HG02571 (cell line): ENCODE results near the gene ACSL1.
"Not testable (repeated sequence)": the region's sequence is repeated elsewhere in the genome, so short reads cannot be mapped to it uniquely, and the experiment has no call there.

Source experiments
- ATAC-seq: cut with Tn5 transposase; IDR thresholded peaks from one replicate; pipeline ENCODE4 v1.9.1; 2021; ENCODE audit warnings: mild to moderate bottlenecking, moderate library complexity; ENCODE audit not compliant: unreplicated experiment

Gene ACSL1

GRCh38 chr4:184762100-184762499 is 63.7 kb downstream of the ACSL1 start:
- peak; percentile 90 for ATAC-seq

GRCh38 chr4:184760681-184761080 is 65.1 kb downstream of the ACSL1 start:
- no peak for ATAC-seq

- no peak for ATAC-seq
Observed at GRCh38 chr4:184757810-184758209, 68.0 kb downstream of the ACSL1 start.

- no peak for ATAC-seq
Observed at GRCh38 chr4:184756399-184756798, 69.4 kb downstream of the ACSL1 start.

- ATAC-seq, result no peak
Observed at GRCh38 chr4:184755278-184755677, 70.5 kb downstream of the ACSL1 start.

DNA sequence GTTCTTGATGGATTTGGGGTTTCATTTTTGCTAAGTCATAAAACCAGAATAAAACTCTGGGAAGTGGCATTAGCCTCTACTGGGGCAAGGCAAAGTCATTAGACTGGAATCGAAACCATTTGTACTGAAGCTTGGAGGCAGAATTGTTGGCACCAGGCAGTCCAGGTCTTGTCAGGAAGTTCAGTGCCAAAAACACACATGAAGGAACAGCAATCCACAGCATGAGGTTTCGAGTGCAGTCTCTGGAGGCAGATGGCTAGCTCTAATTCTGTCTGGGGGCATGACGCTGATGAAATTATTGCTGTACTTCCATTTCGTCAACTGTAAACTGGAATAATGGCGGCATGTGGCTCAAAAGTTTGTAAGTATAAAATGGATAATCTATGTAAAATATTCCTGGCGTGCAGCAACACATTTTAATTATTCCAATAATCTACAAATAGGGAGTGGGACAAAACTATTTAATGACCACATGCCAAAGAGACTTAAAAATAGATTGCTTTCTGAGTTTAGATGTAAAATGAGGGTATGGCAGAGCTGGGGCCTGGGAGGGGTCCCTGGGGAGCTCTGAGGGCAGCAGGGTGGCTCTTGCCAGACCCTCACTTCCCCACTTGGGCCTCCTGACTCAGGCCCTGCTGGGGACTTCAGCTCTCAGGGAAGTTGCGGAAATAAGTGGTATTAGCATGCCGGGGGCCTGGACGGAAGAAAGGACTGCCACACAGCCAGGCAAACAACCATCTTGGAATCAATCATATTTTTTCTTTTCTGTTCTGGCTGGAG is 73.1 kb downstream of the ACSL1 start:
- ATAC-seq, result no peak

GRCh38 chr4:184751585-184751956 is 74.2 kb downstream of the ACSL1 start:
- no peak for ATAC-seq

- ATAC-seq, result no peak
Observed at GRCh38 chr4:184750926-184751584, 74.7 kb downstream of the ACSL1 start.

GRCh38 chr4:184748251-184748652 is 77.5 kb downstream of the ACSL1 start:
- no peak for ATAC-seq

GRCh38 chr4:184747034-184747830 is 78.5 kb downstream of the ACSL1 start:
- ATAC-seq, result no peak

DNA sequence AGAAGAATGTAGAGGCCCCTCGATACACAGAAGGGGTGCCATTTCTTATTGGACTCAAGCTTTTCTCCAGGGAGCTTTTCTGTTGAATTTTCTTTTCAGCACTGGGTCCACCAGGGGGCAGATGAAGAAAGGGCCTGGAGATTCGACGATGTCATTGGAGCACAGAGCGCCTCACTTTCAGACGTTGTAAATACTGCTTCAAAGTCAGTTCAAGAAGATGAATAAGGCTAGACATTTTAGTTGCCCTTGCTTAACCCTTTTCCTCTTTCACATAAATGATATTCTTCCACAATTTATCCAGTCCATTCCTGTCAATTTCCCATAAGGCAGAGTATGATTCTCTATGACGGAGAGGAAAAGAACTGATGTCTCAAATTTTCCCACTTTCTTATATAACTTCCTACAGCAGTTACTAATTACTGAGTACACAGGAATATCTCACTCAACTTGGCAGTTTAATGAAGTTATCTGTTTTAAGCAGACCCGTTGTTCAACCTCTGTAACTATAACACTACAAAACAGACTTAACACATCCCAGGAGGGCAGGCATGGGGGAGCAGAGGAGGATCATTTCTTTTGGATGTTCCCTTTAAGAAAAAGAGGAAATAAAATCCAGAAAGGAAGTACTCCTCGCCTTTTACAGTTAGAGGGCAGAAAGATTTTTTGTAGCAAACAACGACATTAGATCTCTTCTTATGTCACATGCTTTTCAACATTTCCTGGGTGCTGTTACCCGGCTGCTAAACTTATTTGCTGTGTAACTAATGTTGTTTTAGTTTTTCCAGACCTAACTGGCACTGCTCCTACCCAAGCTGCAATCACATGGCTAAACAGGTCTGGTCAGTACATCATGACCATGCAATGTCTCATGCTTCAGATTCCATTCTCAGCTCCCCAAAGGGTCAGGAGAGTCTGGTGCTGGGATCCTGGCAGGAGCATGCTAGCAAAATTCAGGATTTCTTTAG is 79.7 kb downstream of the ACSL1 start:
- ATAC-seq, result no peak

GRCh38 chr4:184744236-184744635 is 81.5 kb downstream of the ACSL1 start:
- no peak for ATAC-seq

DNA sequence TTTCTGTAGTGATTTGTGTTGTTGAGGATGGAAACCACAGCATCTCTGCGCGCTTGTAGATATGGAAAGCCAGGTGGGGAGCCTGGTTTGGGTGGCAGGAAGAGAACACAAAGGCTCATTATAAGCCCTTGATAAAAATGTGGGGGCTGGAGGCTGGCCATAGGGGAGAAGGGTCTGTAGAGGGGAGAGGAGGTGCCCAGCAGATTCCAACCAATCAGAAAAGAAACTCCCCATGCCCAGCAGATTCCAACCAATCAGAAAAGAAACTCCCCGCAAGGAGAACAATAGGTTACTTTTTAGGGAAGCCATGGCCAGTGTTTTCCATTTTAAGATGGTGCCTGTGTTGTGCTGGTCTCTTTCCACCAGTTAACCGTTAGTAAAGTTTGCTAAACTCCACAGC is 82.1 kb downstream of the ACSL1 start:
- no peak for ATAC-seq

- ATAC-seq, result not testable (repeated sequence)
Observed at GRCh38 chr4:184741651-184742050, 84.1 kb downstream of the ACSL1 start.

DNA sequence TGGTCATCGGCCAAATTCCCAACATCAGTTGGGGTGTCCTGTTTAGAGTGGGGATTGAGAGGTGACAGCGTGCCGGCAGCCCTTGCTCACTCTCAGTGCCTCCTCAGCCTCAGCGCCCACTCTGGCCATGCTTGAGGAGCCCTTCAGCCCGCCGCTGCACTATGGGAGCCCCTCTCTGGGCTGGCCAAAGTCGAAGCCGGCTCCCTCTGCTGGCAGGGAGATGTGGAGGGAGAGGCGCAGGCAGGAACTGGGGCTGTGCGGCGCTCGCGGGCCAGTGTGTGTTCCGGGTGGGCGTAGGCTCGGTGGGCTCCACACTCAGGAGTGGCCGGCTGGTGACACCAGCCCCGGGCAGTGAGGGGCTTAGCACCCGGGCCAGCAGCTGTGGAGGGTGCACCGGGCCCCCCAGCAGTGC is 84.8 kb downstream of the ACSL1 start:
- ATAC-seq, result no peak

DNA sequence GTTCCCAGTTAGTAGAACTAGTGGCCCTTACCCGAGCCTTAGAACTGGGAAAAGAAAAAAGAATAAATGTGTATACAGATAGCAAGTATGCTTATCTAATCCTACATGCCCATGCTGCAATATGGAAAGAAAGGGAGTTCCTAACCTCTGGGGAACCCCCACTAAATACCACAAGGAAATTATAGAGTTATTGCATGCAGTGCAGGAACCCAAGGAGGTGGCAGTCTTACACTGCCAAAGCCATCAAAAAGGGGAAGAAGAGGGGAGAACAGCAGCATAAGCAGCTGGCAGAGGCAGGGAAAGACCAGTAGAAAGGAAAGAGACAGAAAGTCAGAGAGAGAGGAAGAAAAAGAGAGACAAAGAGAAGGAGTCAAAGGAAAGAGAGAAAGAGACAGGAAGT is 86.2 kb downstream of the ACSL1 start:
- ATAC-seq, result not testable (repeated sequence)

GRCh38 chr4:184734758-184735157 is 91.0 kb downstream of the ACSL1 start:
- no peak for ATAC-seq

DNA sequence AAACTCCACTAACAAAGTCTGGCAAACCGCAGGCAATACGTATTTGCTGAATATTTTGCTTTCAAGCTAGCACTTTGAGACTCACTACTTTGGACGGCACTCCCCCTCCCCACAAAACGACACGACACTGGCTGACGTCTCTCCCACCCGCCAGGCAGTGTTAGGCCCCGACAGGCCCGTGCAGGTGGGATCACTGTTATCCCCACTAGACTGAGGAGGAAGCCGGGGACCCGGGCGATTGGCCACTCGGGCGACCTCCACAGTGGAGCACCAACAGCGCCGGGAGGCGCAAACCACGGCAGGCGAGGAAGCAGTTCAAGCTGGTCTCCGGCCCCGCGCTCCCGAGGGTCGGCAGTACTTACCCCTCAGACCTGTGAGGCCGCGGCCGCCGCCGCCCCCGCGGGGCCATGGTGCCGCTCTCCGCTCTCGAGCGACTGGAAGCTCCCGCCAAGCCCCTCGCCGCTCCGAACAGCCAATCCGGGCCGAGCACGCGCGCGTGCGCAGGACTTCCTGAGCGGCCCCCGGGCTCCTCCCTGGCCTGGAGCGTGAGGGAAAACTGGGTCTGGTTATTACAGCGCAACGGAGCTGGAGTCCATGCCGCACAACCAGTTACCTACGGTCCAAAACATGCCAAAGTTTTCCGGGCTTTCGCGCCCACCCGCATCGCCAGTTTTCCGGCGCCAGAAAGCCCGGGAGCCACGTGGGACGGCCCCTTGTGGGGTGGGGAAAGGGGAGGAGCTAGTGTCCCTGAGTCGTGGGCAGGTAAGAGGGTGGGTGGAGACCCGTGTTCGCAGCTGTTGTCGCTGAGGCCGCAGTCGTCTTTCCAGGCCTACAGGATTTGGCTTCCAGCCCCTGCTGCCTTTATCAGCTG is 91.9 kb downstream of the ACSL1 start, which contains the start of gene CENPU:
CENPU (minus strand) TSS at position 443 of the 871 bp plus-strand sequence; CDS start at position 409, 34 bp downstream.
- ATAC-seq, result peak; percentile 93

GRCh38 chr4:184732126-184732525 is 93.6 kb downstream of the ACSL1 start:
- ATAC-seq, result no peak
